GM12891 (cell line): ENCODE data around the gene KRTAP20-4.

Experiments
- PAX5 ChIP-seq: IDR thresholded peaks from 2 replicates; pipeline ENCODE4 v1.6.1; 2011; ENCODE audit warnings: low read length, moderate library complexity, mild to moderate bottlenecking; ENCODE audit not compliant: insufficient read depth, severe bottlenecking
- POLR2A ChIP-seq: IDR thresholded peaks from 2 replicates; pipeline ENCODE4 v1.6.1; 2011; ENCODE audit warnings: low read depth, low read length, control low read depth
- POLR2AphosphoS5 ChIP-seq: IDR thresholded peaks from 2 replicates; pipeline ENCODE4 v1.6.1; 2011; ENCODE audit warnings: low read depth, low read length, control low read depth
- SPI1 ChIP-seq: IDR thresholded peaks from 2 replicates; pipeline ENCODE4 v1.6.1; 2011; ENCODE audit warnings: low read depth, low read length, control low read depth
- TAF1 ChIP-seq: IDR thresholded peaks from 2 replicates; pipeline ENCODE4 v1.6.1; 2011; ENCODE audit warnings: low read depth, low read length, control low read depth

DNA sequence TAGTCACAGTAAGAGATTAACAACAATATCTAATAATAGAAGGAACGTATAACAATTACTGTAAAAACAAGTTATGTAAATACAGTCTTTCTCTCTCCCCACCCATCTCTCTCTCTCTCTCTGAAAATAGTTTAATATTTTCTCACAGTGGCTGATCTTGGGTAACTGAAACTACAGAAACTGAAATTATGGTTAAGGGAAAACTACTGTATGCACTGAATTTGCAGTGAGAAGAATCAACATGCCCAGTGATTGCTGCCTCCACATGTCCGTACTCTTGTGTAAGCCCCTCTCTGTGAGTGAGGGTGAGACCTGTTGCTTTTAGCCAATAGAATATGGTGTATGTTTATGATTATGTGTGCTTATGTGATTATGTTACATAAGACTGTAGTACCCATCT lies 8.3 kb upstream of the KRTAP20-4 start:
- TF ChIP-seq POLR2AphosphoS5: no peak
- TF ChIP-seq POLR2A: no peak
- TF ChIP-seq PAX5: no peak
- TF ChIP-seq TAF1: no peak
- no peak for TF ChIP-seq SPI1
